OCI-LY1 (cell line): ENCODE results near the gene TPSD1.
"Not testable (repeated sequence)": the region's sequence is repeated elsewhere in the genome, so short reads cannot be mapped to it uniquely, and the experiment has no call there.

Experiments used
- EZH2 ChIP-seq: fragments of 200-600 bp; sonication (generic), shearing (Covaris generic); IDR thresholded peaks from 2 replicates; pipeline ENCODE4 v1.8.0; 2017; ENCODE audit warnings: borderline replicate concordance, mixed run types, mild to moderate bottlenecking, antibody characterized with exemption, low read length, moderate library complexity, mixed read lengths
- TF ChIP-seq, protein P1 (sequence below): fragments of 200-600 bp; sonication (generic), shearing (Covaris generic); IDR thresholded peaks from 2 replicates; pipeline ENCODE4 v1.5.1; 2017; ENCODE audit warnings: mild to moderate bottlenecking, antibody characterized with exemption, low read length, moderate library complexity, mixed read lengths

DNA sequence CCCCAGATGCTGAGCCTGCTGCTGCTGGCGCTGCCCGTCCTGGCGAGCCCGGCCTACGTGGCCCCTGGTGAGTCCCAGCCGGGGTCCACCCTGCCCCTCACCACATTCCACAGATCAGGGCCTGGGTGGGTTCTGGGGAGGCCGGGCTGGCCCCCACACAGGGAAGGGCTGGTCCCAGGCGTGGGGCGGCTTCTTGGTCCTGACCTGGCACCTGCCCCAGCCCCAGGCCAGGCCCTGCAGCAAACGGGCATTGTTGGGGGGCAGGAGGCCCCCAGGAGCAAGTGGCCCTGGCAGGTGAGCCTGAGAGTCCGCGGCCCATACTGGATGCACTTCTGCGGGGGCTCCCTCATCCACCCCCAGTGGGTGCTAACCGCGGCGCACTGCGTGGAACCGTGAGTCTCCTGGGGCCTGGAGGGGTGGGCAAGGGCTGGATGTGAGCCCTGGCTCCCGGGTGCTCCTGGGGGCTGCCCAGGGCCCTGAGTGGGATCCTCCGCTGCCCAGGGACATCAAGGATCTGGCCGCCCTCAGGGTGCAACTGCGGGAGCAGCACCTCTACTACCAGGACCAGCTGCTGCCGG lies 516 bp downstream of the TPSD1 start:
- TF ChIP-seq, protein P1, sequence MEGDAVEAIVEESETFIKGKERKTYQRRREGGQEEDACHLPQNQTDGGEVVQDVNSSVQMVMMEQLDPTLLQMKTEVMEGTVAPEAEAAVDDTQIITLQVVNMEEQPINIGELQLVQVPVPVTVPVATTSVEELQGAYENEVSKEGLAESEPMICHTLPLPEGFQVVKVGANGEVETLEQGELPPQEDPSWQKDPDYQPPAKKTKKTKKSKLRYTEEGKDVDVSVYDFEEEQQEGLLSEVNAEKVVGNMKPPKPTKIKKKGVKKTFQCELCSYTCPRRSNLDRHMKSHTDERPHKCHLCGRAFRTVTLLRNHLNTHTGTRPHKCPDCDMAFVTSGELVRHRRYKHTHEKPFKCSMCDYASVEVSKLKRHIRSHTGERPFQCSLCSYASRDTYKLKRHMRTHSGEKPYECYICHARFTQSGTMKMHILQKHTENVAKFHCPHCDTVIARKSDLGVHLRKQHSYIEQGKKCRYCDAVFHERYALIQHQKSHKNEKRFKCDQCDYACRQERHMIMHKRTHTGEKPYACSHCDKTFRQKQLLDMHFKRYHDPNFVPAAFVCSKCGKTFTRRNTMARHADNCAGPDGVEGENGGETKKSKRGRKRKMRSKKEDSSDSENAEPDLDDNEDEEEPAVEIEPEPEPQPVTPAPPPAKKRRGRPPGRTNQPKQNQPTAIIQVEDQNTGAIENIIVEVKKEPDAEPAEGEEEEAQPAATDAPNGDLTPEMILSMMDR, result not testable (repeated sequence)
- not testable (repeated sequence) for TF ChIP-seq EZH2
